GM21367 (cell line): ENCODE measurements around the gene FBXL5.
A peak's percentile ranks its signal among the peaks of the same experiment; 100 is the strongest.
"Not testable (repeated sequence)": the region's sequence is repeated elsewhere in the genome, so short reads cannot be mapped to it uniquely, and the experiment has no call there.

Source experiments
- ATAC-seq: cut with Tn5 transposase; IDR thresholded peaks from one replicate; pipeline ENCODE4 v1.9.1; 2021; ENCODE audit not compliant: unreplicated experiment

FBXL5 gene

GRCh38 chr4:15652191-15652590 lies 3.0 kb downstream of the FBXL5 start:
- no peak for ATAC-seq

GRCh38 chr4:15651676-15652075 lies 3.5 kb downstream of the FBXL5 start:
- no peak for ATAC-seq

DNA sequence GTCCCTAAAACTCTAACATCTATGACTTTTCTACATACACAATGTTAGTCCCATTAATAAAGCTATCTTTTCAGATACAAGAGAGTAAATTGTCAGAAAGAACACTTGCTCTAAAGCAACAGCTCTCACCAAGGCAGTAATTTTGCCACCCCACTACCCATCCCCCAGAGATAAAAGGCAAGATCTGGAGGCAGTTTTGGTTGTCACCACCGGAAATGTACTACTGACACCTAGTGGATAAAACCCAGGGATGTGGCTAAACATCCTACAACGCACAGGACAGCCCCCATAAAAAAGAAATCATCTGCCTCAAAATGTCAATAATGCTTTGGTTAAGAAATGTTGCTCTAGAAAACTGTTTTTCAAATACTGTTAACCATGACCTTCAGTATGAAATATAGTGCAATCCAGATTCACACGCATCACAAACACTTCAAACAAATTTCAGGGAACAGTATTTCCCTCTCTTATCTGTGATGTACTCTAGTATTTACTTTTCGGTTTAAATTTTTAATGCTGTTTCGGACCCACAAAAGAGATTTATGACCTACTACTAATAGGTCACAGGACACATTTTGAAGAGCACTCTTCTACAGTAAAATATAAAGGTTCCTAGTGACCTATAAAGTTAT lies 5.1 kb downstream of the FBXL5 start:
- peak; percentile 30 for ATAC-seq

GRCh38 chr4:15648600-15648999 lies 6.6 kb downstream of the FBXL5 start:
- no peak for ATAC-seq

GRCh38 chr4:15638418-15638817 lies 16.7 kb downstream of the FBXL5 start:
- no peak for ATAC-seq

DNA sequence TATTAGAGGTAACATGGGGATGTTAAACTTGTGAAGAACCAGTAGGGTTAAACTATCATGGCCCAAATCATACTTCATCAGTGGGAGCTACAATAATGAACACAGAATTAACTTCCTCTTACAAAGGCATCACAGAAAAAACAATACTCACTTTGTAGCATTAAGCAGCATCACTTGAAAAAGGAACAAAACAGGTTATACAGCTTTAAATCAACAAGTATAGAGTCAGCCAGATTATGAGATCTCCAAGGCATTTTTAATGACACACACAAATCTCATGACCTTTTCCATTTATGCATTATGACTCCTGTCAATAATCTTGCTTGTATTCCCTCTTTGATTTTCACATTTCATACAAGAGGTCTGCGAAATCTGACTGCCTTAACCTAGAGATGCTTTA lies 18.3 kb downstream of the FBXL5 start:
- ATAC-seq, result no peak

DNA sequence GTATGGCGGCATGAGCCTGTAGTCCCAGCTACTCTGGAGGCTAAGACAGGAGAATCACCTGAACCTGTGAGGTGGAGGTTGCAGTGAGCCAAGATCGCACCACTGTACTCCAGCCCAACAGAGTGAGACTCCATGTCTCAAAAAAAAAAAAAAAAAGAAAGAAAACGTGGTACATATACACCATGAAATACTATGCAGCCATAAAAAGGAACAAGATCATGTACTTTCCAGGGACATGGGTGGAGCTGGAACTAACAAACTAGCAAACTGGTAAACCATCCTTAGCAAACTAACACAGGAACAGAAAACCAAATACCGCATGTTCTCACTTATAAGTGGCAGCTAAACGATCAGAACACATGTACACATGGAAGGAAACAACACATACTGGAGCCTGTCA lies 37.8 kb downstream of the FBXL5 start:
- not testable (repeated sequence) for ATAC-seq

- not testable (repeated sequence) for ATAC-seq
Observed at GRCh38 chr4:15614891-15615290, 40.3 kb downstream of the FBXL5 start.

DNA sequence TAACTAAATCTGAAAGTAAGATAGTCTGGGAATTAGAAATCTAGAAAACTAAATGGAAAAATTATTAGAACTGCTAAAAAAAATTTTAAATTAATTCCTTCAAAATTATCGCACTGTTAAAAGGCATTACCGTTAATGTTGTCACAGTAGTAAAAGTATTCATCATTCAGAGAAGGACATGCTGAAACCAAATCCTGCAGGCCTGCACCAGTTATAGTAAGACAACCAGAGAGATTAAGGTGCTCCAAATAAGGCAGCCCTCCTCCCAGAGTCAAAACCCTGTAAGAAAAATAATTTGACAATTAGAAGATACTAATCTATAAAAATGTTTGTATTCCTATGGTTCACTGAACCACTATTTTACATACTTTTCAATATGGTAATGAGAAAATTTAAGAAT lies 43.0 kb downstream of the FBXL5 start:
- no peak for ATAC-seq

DNA sequence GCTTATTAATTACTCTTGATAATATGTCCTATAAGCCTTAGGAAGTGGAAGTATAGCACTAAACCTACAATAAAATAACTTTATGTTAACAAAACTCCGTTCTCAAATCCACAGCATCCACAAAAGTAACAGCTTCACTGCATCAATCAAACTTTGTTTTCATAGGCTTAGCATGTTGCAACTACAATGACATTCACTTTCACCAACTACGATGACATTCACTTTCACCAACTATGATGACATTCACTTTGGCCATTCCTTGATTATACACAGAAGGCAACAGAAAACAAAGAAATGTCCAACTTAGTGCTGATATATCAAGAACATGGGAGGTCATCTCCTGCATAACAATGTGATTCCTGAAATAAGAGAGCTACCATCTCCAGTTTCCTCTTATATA lies 44.3 kb downstream of the FBXL5 start:
- ATAC-seq, result no peak

DNA sequence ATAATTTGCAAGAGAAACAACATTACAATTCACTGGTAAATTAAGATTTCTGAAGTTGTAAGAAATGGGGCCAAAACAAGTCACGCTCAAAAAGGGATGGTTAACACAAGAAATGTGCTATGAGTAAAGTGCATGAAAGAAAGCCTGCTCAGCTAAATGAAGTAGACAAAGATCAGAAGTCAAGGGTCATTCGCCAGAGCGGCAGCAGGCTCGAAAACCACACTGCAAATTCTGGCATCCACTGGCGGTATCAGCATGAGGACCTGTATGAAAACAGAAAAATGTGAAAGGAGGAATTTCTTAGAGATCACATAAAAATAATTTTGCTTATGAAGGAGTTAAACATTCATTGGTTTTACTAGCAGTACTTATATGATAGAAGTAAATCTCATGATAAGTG lies 49.6 kb downstream of the FBXL5 start:
- ATAC-seq, result no peak

GRCh38 chr4:15601862-15602261 lies 53.3 kb downstream of the FBXL5 start:
- ATAC-seq, result no peak

- ATAC-seq, result no peak
Observed at GRCh38 chr4:15600176-15600575, 55.0 kb downstream of the FBXL5 start.

DNA sequence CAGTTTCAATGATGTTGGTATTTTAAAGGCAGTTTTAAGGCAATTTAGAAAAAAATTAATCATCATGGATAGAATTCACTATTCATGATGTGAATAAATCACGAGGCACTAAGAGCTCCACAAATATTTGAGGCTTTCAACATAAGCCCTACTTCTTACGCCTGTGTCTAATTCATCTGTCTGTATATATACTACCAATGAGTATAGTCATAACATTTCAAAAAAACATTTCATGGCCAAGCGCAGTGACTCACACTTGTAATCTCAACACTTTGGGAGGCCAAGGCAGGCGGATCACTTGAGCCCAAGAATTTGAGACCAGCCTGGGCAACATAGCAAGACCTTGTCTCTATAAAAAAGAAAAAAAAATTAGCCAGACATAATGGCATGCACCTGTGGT lies 56.5 kb downstream of the FBXL5 start:
- ATAC-seq, result no peak

- ATAC-seq, result no peak
Observed at GRCh38 chr4:15592799-15593198, 62.4 kb downstream of the FBXL5 start.

DNA sequence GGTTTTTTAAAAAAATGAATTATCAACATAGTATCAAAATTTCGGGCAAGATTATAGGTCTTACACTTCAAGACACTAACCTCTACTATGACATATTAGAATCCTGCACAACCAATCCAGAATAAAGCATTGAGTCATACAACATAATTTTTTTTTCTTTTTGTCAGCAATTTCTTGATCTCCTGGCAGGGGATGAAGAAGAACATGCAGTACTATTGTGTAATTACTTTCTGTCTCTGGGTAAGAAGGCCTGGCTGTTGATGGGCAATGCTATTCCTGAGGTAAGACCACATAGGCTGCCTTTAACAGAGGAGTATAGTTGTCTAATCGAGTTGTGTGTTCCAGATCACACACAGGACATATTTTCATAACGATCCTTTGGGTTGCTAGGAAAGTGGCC lies 67.5 kb downstream of the FBXL5 start:
- ATAC-seq, result no peak

DNA sequence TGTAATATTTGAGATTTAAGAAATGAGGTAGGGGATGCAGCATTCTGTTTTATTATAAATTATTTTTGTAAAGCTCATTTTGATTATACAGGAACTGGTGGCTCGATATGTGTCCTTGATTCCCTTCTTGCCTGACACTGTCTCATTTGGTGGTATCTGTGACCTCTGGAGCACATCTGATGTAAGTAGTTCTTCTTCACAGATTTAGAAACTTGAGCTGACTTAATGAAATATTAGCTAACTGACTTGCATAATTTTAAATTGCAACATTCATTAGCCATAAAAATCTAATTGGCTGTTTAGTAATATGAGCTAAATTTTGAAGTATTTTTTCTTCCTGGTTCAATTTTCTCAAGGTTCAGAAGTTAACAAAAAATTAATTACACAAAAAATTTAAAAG lies 69.1 kb downstream of the FBXL5 start:
- no peak for ATAC-seq

DNA sequence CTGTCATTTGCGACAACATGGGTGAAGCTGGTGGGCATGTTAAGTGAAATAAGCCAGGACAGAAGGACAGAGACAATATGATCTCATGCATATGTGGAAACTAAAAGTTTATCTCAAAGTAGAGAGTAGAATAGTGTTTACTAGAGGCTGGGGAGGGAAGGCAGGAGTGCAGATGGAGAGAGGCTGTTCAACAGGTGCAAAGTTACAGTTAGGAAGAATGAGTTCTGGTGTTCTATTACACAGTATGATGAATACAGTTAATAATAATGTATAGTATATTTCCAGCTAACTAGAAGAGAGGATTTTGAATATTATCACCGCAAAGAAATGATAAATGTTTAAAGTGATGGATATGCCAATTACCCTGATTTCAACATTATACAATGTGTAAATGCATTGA lies 69.8 kb downstream of the FBXL5 start:
- no peak for ATAC-seq

DNA sequence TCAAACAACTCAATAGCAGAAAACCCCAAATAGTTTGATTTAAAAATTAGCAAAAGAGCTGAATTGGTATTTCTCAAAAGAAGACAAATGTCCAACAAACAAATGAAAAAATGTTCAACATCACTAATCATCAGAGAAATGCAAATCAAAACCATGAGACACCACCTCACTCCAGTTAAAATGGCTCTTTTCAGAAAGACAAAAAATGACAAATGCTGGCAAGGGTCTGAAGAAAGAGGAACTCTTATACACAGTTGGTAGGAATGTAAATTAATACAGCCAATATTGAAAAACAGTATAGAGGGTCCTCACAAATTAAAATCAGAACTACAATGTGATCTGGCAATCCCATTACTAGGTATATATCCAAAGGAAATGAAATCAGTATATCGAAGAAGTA lies 70.4 kb downstream of the FBXL5 start:
- no peak for ATAC-seq

DNA sequence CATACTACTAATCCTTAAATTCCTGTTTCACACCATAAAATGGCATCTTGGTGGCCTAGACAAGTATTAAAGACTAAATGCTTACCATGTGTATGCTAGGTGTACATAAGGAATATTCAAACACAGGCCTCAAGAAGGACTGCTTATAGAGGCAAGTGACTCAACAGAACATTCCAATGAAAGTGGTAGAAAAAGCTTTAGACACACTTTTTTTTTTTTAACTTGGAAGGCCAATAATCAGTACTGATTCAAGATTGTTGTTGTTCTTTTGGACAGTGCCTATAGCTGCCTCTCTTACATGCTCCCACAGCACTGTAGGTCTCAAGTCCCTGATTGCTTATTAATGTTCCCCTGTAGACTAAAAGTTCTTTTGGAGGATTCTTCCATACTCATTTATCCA lies 77.6 kb downstream of the FBXL5 start:
- ATAC-seq, result no peak

- ATAC-seq, result no peak
Observed at GRCh38 chr4:15575966-15576365, 79.2 kb downstream of the FBXL5 start.

- no peak for ATAC-seq
Observed at GRCh38 chr4:15569746-15570145, 85.4 kb downstream of the FBXL5 start.

- ATAC-seq, result no peak
Observed at GRCh38 chr4:15568821-15569220, 86.3 kb downstream of the FBXL5 start.

GRCh38 chr4:15563871-15564270 lies 91.3 kb downstream of the FBXL5 start:
- no peak for ATAC-seq
